Activated T-cell treated with anti-CD3 and anti-CD28 coated beads, Interleukin-2, amount 50 U/mL, for 72 hours (primary cell): ENCODE data around the gene LOC128125822.
"Not testable (repeated sequence)": the region's sequence is repeated elsewhere in the genome, so short reads cannot be mapped to it uniquely, and the experiment has no call there.

ENCODE experiments used
- ATAC-seq, 2 donors: fragments of 150-1000 bp; cut with Tn5 transposase; replicated peaks in 1 of 2; 2 replicates each; pipeline ENCODE4 v1.10.0; 2021; ENCODE audit warnings: moderate library complexity in 2 of 2, mild to moderate bottlenecking in 1 of 2
- DNase-seq, 2 donors: peaks; one replicate each; pipeline ENCODE4 v3.0.0; 2021 to 2022; ENCODE audit warnings: mixed read lengths in 1 of 2
- H3K27ac Mint-ChIP-seq: one replicate; pipeline ENCODE4 v1.8.0; 2022; ENCODE audit warnings: mild to moderate bottlenecking, moderate library complexity, mixed read lengths
- H3K27me3 Mint-ChIP-seq: one replicate; pipeline ENCODE4 v1.8.0; 2022; ENCODE audit warnings: low read depth, mixed read lengths
- H3K36me3 Mint-ChIP-seq, 2 donors: one replicate each; pipeline ENCODE4 v1.8.0; 2022; ENCODE audit warnings: mixed read lengths in 2 of 2, mild to moderate bottlenecking in 1 of 2; ENCODE audit not compliant: insufficient read depth in 2 of 2
- H3K4me1 Mint-ChIP-seq: one replicate; pipeline ENCODE4 v1.8.0; 2022; ENCODE audit warnings: low read depth, mixed read lengths
- H3K4me3 Mint-ChIP-seq, 2 donors: one replicate each; pipeline ENCODE4 v1.8.0; 2022; ENCODE audit warnings: mild to moderate bottlenecking in 2 of 2, mixed read lengths in 2 of 2, moderate library complexity in 2 of 2
- H3K9me3 Mint-ChIP-seq, 2 donors: one replicate each; pipeline ENCODE4 v1.8.0; 2022; ENCODE audit warnings: mixed read lengths in 2 of 2

Gene LOC128125822

DNA sequence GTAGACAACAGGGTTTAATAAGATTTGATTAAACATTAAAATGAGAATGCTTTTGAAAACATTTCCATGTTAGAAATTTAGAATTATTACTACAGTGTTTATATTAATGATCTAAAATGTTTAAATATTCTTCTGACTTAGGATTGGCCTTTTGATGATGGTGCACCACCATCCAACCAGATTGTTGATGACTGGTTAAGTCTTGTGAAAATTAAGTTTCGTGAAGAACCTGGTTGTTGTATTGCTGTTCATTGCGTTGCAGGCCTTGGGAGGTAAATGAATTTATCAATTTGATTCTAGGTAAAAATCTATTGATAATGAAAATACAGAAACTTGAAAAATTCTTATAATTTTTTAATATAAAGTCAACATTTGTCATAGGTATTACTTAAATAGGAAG lies 6.5 kb downstream of the LOC128125822 start:
- Mint-ChIP-seq H3K9me3 (no peaks in the 10 kb centered on the region), H3K27me3 (no peaks in the 10 kb centered on the region), H3K27ac (no peak overlapping the region), H3K4me1 (peaks cover 18% of the 10 kb centered on the region), H3K4me3 (no peak overlapping the region), H3K36me3 (peaks cover 2 to 37% of the 10 kb centered on the region in 2 donors)
- DNase-seq (no peak), ATAC-seq (no peak)

DNA sequence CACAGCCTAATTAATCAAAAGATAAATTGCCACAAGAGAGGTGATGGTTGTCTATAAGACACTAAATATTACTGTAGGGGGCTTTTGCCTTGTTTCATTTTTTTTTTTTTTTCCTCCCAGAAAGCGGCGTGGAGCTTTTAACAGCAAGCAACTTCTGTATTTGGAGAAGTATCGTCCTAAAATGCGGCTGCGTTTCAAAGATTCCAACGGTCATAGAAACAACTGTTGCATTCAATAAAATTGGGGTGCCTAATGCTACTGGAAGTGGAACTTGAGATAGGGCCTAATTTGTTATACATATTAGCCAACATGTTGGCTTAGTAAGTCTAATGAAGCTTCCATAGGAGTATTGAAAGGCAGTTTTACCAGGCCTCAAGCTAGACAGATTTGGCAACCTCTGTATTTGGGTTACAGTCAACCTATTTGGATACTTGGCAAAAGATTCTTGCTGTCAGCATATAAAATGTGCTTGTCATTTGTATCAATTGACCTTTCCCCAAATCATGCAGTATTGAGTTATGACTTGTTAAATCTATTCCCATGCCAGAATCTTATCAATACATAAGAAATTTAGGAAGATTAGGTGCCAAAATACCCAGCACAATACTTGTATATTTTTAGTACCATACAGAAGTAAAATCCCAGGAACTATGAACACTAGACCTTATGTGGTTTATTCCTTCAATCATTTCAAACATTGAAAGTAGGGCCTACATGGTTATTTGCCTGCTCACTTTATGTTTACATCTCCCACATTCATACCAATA lies 7.8 kb downstream of the LOC128125822 start:
- ATAC-seq: no peak

DNA sequence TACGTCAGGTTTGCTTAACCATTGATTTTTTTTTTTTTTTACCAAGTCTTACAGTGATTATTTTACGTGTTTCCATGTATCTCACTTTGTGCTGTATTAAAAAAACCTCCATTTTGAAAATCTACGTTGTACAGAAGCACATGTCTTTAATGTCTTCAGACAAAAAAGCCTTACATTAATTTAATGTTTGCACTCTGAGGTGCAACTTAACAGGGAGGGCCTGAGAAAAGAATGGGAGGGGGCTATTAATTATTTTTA lies 8.4 kb downstream of the LOC128125822 start:
- ATAC-seq (no peak), DNase-seq (no peak)
- no peaks in the 10 kb centered on the region for H3K27me3 Mint-ChIP-seq
- H3K4me3 Mint-ChIP-seq: no peak overlapping the region
- peaks cover 5% of the 10 kb centered on the region for H3K4me1 Mint-ChIP-seq
- H3K27ac Mint-ChIP-seq: no peak overlapping the region
- peaks cover 0 to 31% of the 10 kb centered on the region in 2 donors for H3K36me3 Mint-ChIP-seq
- H3K9me3 Mint-ChIP-seq: no peaks in the 10 kb centered on the region

More for the DNA sequence above, 7.8 kb downstream of the LOC128125822 start:
- Mint-ChIP-seq H3K36me3 (peaks cover 0 to 32% of the 10 kb centered on the region in 2 donors), H3K4me3 (no peak overlapping the region), H3K4me1 (peaks cover 6% of the 10 kb centered on the region), H3K9me3 (no peaks in the 10 kb centered on the region), H3K27ac (no peak overlapping the region), H3K27me3 (no peaks in the 10 kb centered on the region)
- no peak for DNase-seq

DNA sequence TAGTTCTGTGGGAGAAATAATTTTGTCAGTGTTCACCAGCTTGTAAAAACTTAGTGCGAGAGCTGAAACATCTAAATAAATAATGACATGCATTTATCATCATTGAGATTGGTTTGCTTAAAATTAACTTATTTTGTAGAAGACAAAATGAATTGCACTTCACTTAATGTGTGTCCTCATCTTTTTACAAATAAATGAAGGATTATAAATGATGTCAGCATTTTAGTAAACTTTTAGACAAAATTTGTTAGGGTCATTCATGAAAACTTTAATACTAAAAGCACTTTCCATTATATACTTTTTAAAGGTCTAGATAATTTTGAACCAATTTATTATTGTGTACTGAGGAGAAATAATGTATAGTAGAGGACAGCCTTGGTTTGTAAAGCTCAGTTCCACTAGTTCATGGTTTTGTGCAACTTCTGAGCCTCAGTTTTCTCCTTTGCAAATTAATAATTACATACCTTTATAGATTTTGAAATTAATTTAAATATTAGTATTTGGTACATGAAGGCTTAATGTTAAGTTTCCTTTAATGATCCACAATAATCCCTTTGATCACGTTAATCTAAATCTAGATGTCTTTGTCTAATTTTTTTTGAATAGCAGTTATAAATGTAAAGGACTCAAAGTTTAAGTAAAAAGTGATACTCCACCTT lies 9.2 kb downstream of the LOC128125822 start:
- no peak for ATAC-seq
- Mint-ChIP-seq H3K9me3 (no peaks in the 10 kb centered on the region), H3K36me3 (peaks cover 0 to 27% of the 10 kb centered on the region in 2 donors), H3K27ac (no peak overlapping the region), H3K4me3 (no peak overlapping the region), H3K4me1 (peaks cover under 1% of the 10 kb centered on the region), H3K27me3 (no peaks in the 10 kb centered on the region)
- DNase-seq: no peak

DNA sequence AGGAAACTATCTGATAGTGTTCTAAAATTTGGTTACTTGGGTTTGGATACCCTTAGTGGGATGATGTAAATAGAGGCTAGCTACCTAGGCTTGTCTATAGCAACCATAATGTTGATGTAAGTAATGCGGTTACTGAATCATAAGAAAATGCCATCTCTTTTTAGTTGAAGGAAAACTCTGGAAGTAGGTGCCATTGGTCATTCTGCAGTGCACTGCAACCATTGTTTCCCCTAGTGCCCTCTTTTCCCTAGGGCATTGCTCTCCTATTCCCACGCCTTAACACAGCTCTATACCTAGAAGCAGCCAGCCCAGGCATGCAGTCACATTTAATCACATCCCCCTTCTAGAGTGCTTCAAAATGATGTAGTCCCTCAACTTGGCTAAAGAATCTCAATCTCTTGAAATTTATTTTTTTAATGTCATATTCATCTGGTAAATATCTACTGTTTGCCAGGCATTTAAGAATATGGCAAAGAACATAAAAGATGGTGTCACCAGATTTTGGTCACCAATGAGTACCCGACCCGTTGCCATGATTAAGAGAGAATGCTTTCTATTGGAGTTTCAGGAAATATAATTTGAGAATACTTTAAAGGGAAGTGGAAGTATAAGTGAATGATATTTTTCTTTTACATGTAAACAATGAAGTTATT lies 10.4 kb downstream of the LOC128125822 start:
- Mint-ChIP-seq H3K4me3 (no peak overlapping the region), H3K27me3 (no peaks in the 10 kb centered on the region), H3K4me1 (no peaks in the 10 kb centered on the region), H3K36me3 (peaks cover 0 to 24% of the 10 kb centered on the region in 2 donors), H3K9me3 (no peaks in the 10 kb centered on the region), H3K27ac (no peak overlapping the region)
- ATAC-seq (no peak), DNase-seq (no peak)

DNA sequence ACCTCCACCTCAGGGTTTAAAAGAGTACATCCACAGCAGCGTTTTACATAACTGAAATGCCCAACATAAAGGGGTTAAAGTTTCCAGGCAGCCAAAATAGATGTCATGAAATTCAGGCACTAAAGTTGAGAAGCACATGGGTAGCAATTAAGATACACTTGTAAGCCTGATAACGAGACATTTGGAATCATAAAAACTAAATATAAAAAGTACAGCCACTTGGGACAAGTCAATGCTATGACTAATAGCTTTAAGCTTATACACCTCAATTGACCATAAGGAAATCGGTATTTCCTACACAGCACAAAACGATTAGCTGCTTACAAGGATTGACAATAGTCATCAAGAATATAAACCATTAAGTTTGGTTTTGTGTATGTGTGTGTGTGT lies 11.8 kb downstream of the LOC128125822 start:
- Mint-ChIP-seq H3K27ac (no peak overlapping the region), H3K27me3 (no peaks in the 10 kb centered on the region), H3K9me3 (no peaks in the 10 kb centered on the region), H3K36me3 (peaks cover 0 to 24% of the 10 kb centered on the region in 2 donors), H3K4me1 (no peaks in the 10 kb centered on the region), H3K4me3 (no peak overlapping the region)
- ATAC-seq (no peak), DNase-seq (no peak)

DNA sequence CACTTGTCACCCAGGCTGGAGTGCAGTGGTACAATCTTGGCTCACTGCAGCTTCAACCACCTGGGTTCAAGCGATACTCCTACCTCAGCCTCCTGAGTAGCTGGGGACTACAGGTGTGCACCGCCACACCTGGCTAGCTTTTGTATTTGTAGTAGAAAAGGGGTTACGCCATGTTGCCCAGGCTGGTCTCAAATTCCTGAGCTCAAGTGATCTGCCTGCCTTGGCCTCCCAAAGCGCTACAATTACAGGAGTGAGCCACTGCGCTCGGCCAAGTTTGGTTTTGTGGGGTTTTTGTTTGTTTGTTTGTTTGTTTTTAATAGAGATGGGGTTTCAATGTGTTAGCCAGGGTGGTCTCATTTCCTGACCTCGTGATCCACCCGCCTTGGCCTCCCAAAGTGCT lies 12.3 kb downstream of the LOC128125822 start:
- no peaks in the 10 kb centered on the region for H3K27me3 Mint-ChIP-seq
- no peak overlapping the region for H3K27ac Mint-ChIP-seq
- H3K4me3 Mint-ChIP-seq: no peak overlapping the region
- ATAC-seq (no peak), DNase-seq (no peak)
- no peaks in the 10 kb centered on the region for H3K9me3 Mint-ChIP-seq
- H3K36me3 Mint-ChIP-seq: peaks cover 0 to 19% of the 10 kb centered on the region in 2 donors
- H3K4me1 Mint-ChIP-seq: no peaks in the 10 kb centered on the region

DNA sequence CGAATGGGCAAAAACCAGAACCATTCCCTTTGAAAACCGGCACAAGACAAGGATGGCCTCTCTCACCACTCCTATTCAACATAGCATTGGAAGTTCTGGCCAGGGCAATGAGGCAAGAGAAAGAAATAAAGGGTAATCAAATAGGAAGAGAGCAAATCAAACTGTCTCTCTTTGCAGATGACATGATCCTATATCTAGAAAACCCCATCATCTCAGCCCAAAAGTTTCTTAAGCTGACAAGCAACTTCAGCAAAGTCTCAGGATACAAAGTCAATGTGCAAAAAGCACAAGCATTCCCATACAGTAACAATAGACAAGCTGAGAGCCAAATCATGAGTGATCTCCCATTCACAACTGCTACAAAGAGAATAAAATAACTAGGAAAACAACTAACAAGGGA lies 13.4 kb downstream of the LOC128125822 start:
- H3K4me3 Mint-ChIP-seq, H3K27me3 Mint-ChIP-seq, H3K27ac Mint-ChIP-seq, H3K4me1 Mint-ChIP-seq, ATAC-seq, H3K9me3 Mint-ChIP-seq, DNase-seq, H3K36me3 Mint-ChIP-seq: not testable (repeated sequence)

DNA sequence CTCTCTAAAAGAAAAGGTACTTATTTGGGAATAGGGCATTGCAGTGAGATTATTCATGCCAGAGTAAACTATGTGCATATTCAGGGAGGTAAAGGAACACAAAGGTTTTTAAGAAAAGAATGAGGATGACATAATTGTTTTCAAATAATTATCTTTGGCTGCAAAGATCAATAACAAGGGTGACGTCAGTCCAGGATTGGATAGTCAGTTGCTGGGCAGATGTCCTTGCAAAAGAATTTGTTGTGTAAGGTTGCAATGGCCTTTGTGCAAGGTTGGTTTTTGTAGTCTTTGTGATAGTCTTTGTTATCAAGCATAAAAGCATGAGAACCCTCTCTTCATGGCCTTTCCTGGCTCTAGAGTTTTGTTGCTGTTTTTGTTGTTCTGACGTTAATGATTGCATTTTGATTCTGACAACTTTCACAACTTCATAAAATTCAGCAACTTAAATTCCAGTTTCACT lies 17.7 kb downstream of the LOC128125822 start:
- no peaks in the 10 kb centered on the region for H3K27me3 Mint-ChIP-seq
- no peaks in the 10 kb centered on the region for H3K4me1 Mint-ChIP-seq
- H3K36me3 Mint-ChIP-seq: no peaks in the 10 kb centered on the region
- H3K4me3 Mint-ChIP-seq: no peak overlapping the region
- H3K9me3 Mint-ChIP-seq: no peaks in the 10 kb centered on the region
- no peak overlapping the region for H3K27ac Mint-ChIP-seq
- no peak for DNase-seq
- ATAC-seq: no peak

DNA sequence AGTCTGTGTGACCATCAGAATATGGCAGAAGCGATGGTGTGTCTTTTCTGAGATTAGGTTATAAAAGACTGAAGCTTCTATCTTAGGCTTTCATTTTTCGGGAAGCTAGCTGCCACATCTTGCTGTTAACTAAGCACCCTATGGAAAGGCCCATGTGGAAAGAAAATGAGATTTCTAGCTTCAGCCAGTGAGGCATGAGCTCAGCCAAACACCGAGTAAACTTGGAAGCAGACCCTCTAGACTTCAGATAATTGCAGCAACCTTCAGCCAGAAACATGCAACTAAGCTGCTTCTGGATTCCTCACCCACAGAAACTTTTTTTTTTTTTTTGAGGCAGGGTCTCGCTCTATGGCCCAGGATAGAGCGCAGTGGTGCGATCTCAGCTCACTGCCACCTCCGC lies 20.6 kb downstream of the LOC128125822 start:
- Mint-ChIP-seq H3K4me1 (no peaks in the 10 kb centered on the region), H3K27me3 (no peaks in the 10 kb centered on the region), H3K9me3 (no peaks in the 10 kb centered on the region), H3K27ac (no peak overlapping the region), H3K4me3 (no peak overlapping the region), H3K36me3 (no peaks in the 10 kb centered on the region)
- no peak for DNase-seq
- no peak for ATAC-seq

DNA sequence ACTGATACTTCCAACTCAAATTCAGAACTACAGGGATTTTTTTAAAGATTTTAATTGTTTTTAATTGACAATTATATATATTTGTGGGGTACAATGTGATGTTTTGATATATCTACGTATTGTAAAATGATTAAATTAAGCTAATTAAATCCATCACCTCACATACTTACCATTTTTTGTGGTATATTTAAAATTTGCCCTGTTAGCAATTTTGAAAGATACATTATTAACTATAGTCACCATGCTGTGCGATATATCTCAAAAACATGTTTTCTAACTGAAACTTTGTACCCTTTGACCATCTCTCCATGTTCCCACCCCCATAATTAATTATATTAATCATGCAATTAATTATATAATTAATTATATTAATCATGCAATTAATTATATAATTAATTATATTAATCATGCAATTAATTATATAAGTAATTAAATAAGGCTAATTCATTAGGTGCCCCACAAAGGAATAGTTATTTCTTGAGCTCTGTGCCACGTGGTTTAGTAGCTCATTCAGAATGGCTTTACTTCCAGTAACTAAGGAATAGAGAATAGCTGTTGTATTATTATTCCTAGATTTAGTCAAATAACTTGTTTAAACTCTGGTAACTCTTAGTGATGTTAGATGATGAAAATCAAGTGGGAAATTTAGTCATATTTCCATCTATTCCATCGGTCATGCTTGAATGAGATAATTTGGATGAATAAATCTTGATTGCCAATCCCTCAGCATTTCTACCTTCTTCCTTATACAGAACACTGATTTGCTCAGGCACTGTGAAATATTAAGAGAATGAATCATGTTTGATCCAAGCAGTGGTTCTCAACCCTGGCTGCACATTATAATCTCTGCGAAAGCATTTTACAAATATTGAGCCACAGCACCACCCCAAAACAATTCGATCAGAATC lies 25.1 kb downstream of the LOC128125822 start:
- ATAC-seq (no peak), DNase-seq (no peak)
- Mint-ChIP-seq H3K4me3 (peak overlapping the region; percentile 83 to 97), H3K27ac (no peak overlapping the region), H3K27me3 (no peaks in the 10 kb centered on the region), H3K9me3 (no peaks in the 10 kb centered on the region), H3K36me3 (no peaks in the 10 kb centered on the region), H3K4me1 (peaks cover 6% of the 10 kb centered on the region)

DNA sequence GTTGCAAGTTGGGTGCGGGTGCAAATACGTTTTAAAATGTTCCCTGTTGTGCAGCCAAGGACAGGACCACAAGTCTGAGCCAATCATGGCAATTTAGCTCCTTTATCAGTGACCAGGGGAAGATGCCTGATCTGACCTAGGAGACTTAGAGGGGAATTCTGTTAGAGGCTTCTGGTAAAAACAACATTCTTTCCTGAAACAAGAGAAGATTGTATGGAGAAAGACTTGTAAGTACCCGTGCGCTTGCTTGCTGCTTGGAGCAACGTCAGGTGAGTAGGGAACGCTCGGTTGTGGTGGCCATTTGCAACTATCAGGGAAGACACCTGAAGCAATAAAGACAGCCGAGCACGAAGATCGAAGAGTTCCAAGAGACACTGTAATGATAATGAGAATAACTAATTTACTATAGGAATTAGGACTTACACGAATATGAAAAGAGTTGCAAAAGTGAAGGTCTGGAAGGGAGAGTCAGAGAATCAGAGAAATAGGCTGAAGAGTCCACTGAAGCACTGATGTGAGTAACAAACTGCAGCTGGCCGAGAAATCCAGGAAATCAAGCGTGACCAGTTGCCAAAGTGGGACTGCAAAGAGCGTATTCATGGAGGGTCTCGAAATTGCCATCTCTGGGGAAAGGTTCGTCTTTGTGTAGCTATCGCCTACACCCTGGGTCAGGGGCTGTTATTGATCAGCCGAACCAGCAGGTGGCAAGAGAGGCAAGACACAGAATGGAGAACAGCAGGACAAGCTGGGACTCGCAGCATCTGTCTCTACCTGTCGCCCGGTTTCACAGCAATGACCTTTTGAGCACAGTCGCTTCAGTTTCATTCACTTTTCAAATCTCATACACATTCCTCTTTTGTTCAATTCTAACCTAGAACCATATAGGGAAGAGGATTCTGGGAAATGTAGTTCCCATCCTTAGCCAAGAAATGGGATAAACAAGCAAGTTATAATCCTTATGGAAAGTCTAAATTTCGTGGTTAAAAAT lies 26.1 kb downstream of the LOC128125822 start:
- peak; percentile 100 for ATAC-seq
- Mint-ChIP-seq H3K27me3 (no peaks in the 10 kb centered on the region), H3K27ac (peak overlapping the region; percentile 68), H3K9me3 (no peaks in the 10 kb centered on the region), H3K36me3 (no peaks in the 10 kb centered on the region), H3K4me3 (peak overlapping the region; percentile 83 to 97), H3K4me1 (peaks cover 6% of the 10 kb centered on the region)
- DNase-seq: peak; percentile 76 to 81
